Muscle of leg (tissue), 11 donors: ENCODE data around the gene LGALS7B. TPM values are rescaled to one million over a fixed set of nuclear protein-coding genes. Genes with fewer than 3 reads are reported as not detected.
"Not testable (repeated sequence)": the region's sequence is repeated elsewhere in the genome, so short reads cannot be mapped to it uniquely, and the experiment has no call there.

ENCODE experiments used
- DNase-seq: peaks from one replicate; pipeline ENCODE4 v3.0.0; 2013
- H3K27ac ChIP-seq: one replicate; pipeline ENCODE4 v1.5.1; 2013; ENCODE audit warnings: mild to moderate bottlenecking, low read length, control low read depth
- H3K27me3 ChIP-seq: one replicate; pipeline ENCODE4 v1.6.1; 2013; ENCODE audit warnings: low read length; ENCODE audit not compliant: control insufficient read depth, insufficient read depth
- H3K36me3 ChIP-seq: one replicate; pipeline ENCODE4 v1.6.1; 2013; ENCODE audit warnings: low read length; ENCODE audit not compliant: control insufficient read depth, insufficient read depth
- H3K4me1 ChIP-seq: one replicate; pipeline ENCODE4 v1.6.1; 2013; ENCODE audit warnings: low read length; ENCODE audit not compliant: control insufficient read depth, insufficient read depth
- H3K4me3 ChIP-seq: one replicate; pipeline ENCODE4 v1.5.1; 2013; ENCODE audit warnings: low read length, control low read depth
- H3K9me3 ChIP-seq: replicated peaks from 2 replicates; pipeline ENCODE4 v1.6.1; 2013; ENCODE audit warnings: low read depth, low read length; ENCODE audit not compliant: control insufficient read depth
- WGBS: methylation state at CpG from one replicate; pipeline ENCODE4 v1.1.5; 2013; ENCODE audit warnings: missing lambda C conversion rate; ENCODE audit not compliant: insufficient coverage; 5-methylcytosine and 5-hydroxymethylcytosine counted together
- polyA plus RNA-seq, 8 donors: library from polyadenylated mRNA; unstranded; fragments of 120-200 nt; gene quantifications; one replicate each; pipeline versions ENCODE4 v1.2.1 to v1.2.3, GENCODE V29; 2013; ENCODE audit warnings: inconsistent platforms in 1 of 8, low replicate concordance in 1 of 8; ENCODE audit not compliant: insufficient read length in 8 of 8, insufficient read depth in 1 of 8
- total RNA-seq: library from RNA; stranded (reverse); fragments of 120-200 nt; gene quantifications from one replicate; pipeline ENCODE4 v1.2.4, GENCODE V29; 2013

Gene LGALS7B
- total and polyA plus RNA-seq, 9 donors, result 0.45 to 44.5 (median 1.2) TPM; not detected in 1

- Histone ChIP-seq H3K27ac (no peak overlapping the region), H3K4me1 (peaks cover 4% of the 10 kb centered on the region), H3K36me3 (no peaks in the 10 kb centered on the region), H3K4me3 (no peak overlapping the region), H3K27me3 (peaks cover 10% of the 10 kb centered on the region), H3K9me3 (no peaks in the 10 kb centered on the region)
- DNase-seq, result no peak
- WGBS, result 67% methylated on average over 1 of the region's 3 CpGs
These were observed 4.8 kb upstream of the LGALS7B start for GRCh38 chr19:38784224-38784623.

- no peaks in the 10 kb centered on the region for H3K9me3 ChIP-seq
- no peak overlapping the region for H3K4me3 ChIP-seq
- H3K27ac ChIP-seq, result no peak overlapping the region
- no peaks in the 10 kb centered on the region for H3K36me3 ChIP-seq
- H3K4me1 ChIP-seq, result peaks cover 4% of the 10 kb centered on the region
- DNase-seq, result no peak
- 93% methylated on average over 5 of the region's 7 CpGs for WGBS
- peaks cover 10% of the 10 kb centered on the region for H3K27me3 ChIP-seq
These were observed 3.8 kb upstream of the LGALS7B start for GRCh38 chr19:38785187-38785699.

GRCh38 chr19:38786061-38786460 is 2.9 kb upstream of the LGALS7B start:
- H3K27me3 ChIP-seq, H3K4me3 ChIP-seq, H3K36me3 ChIP-seq, DNase-seq, H3K9me3 ChIP-seq, H3K4me1 ChIP-seq, H3K27ac ChIP-seq: not testable (repeated sequence)
- no CpG with 5 or more reads among the region's 3 CpGs for WGBS

- DNase-seq, result no peak
- 70% methylated on average over 9 of the region's 11 CpGs for WGBS
- H3K27ac ChIP-seq, result no peak overlapping the region
These were observed 2.3 kb upstream of the LGALS7B start for GRCh38 chr19:38786572-38787265.

GRCh38 chr19:38790507-38791403 is 1.8 kb downstream of the LGALS7B start:
- no CpG with 5 or more reads among the region's 49 CpGs for WGBS

More at GRCh38 chr19:38786572-38787265, 2.3 kb upstream of the LGALS7B start:
- Histone ChIP-seq H3K4me3 (no peak overlapping the region), H3K9me3 (no peaks in the 10 kb centered on the region), H3K27me3 (peaks cover 4% of the 10 kb centered on the region), H3K36me3 (no peaks in the 10 kb centered on the region), H3K4me1 (peaks cover 4% of the 10 kb centered on the region)

GRCh38 chr19:38791451-38792064 is 2.6 kb downstream of the LGALS7B start:
- WGBS, result no CpG with 5 or more reads among the region's 40 CpGs
- not testable (repeated sequence) for H3K27ac ChIP-seq, H3K27me3 ChIP-seq, H3K4me3 ChIP-seq, DNase-seq, H3K9me3 ChIP-seq, H3K36me3 ChIP-seq
- H3K4me1 ChIP-seq, result peaks cover 12% of the 10 kb centered on the region

More at GRCh38 chr19:38790507-38791403, 1.8 kb downstream of the LGALS7B start:
- peaks cover 12% of the 10 kb centered on the region for H3K4me1 ChIP-seq
- DNase-seq, H3K36me3 ChIP-seq, H3K9me3 ChIP-seq, H3K4me3 ChIP-seq, H3K27ac ChIP-seq, H3K27me3 ChIP-seq: not testable (repeated sequence)

GRCh38 chr19:38792250-38793111 is 3.5 kb downstream of the LGALS7B start:
- Histone ChIP-seq H3K9me3 (no peaks in the 10 kb centered on the region), H3K36me3 (no peaks in the 10 kb centered on the region), H3K27ac (peak overlapping the region; percentile 45), H3K4me1 (peaks cover 12% of the 10 kb centered on the region), H3K4me3 (peak overlapping the region; percentile 25), H3K27me3 (no peaks in the 10 kb centered on the region)
- WGBS, result 5% methylated on average over 41 of the region's 71 CpGs
- peak; percentile 47 for DNase-seq

- no peaks in the 10 kb centered on the region for H3K36me3 ChIP-seq
- no peak for DNase-seq
- WGBS, result 23% methylated on average over 4 of the region's 8 CpGs
- H3K27me3 ChIP-seq, result no peaks in the 10 kb centered on the region
- no peak overlapping the region for H3K4me3 ChIP-seq
- no peak overlapping the region for H3K27ac ChIP-seq
- H3K4me1 ChIP-seq, result peaks cover 12% of the 10 kb centered on the region
- H3K9me3 ChIP-seq, result no peaks in the 10 kb centered on the region
These were observed 4.2 kb downstream of the LGALS7B start for GRCh38 chr19:38793177-38793576.

- H3K27ac ChIP-seq, result no peak overlapping the region
- no peak for DNase-seq
- no peak overlapping the region for H3K4me3 ChIP-seq
- no peaks in the 10 kb centered on the region for H3K9me3 ChIP-seq
- H3K4me1 ChIP-seq, result peaks cover 10% of the 10 kb centered on the region
- no peaks in the 10 kb centered on the region for H3K36me3 ChIP-seq
- WGBS, result no CpG with 5 or more reads among the region's 5 CpGs
- no peaks in the 10 kb centered on the region for H3K27me3 ChIP-seq
These were observed 4.7 kb downstream of the LGALS7B start for GRCh38 chr19:38793671-38794070.
